Common myeloid progenitor, CD34-positive (primary cell): ENCODE measurements around the gene ATP8A2.

ENCODE experiments used
- CTCF ChIA-PET: fragments of 350-600 bp; sonication (Branson Sonifier 250); formaldehyde crosslinking; loops from one replicate; lab custom pipeline; 2021; ENCODE audit warnings: antibody characterized with exemption; lab: Charles Lee
- POLR2A ChIA-PET: fragments of 350-600 bp; sonication (Branson Sonifier 250); formaldehyde crosslinking; loops from one replicate; lab custom pipeline; 2021; ENCODE audit warnings: antibody characterized with exemption; lab: Charles Lee
- DNase-seq, 3 donors: peaks; one replicate each; pipeline versions ENCODE4 v3.0.0 to v3.0.0-alpha.2; 2013
- H3K27ac ChIP-seq, 2 experiments: 1 replicate in 1 of 2; 2 replicates in 1 of 2; pipeline ENCODE4 v1.7.0; 2013; ENCODE audit warnings: inconsistent platforms in 2 of 2, low read length in 2 of 2, mild to moderate bottlenecking in 2 of 2, low read depth in 1 of 2, moderate library complexity in 1 of 2; ENCODE audit not compliant: severe bottlenecking in 2 of 2, insufficient read depth in 1 of 2, poor library complexity in 1 of 2
- H3K27me3 ChIP-seq, 5 experiments: replicated peaks in 2 of 5; 1 replicate in 3 of 5; 2 replicates in 2 of 5; pipeline versions ENCODE4 v1.6.1 to v1.7.0; 2013; ENCODE audit warnings: low read length in 4 of 5, mild to moderate bottlenecking in 2 of 5, moderate library complexity in 2 of 5, inconsistent platforms in 1 of 5; ENCODE audit not compliant: insufficient read depth in 5 of 5, control insufficient read depth in 4 of 5
- H3K36me3 ChIP-seq, 4 experiments: 1 replicate in 2 of 4; 2 replicates in 2 of 4; pipeline versions ENCODE4 v1.6.1 to v1.7.0; 2013; ENCODE audit warnings: low read length in 3 of 4, control low read depth in 1 of 4, mild to moderate bottlenecking in 1 of 4; ENCODE audit not compliant: control insufficient read depth in 4 of 4, insufficient read depth in 4 of 4
- H3K4me1 ChIP-seq, 4 experiments: 1 replicate in 3 of 4; 2 replicates in 1 of 4; pipeline versions ENCODE4 v1.6.1 to v1.7.1; 2013; ENCODE audit warnings: low read length in 3 of 4, mild to moderate bottlenecking in 3 of 4, control low read depth in 1 of 4, inconsistent platforms in 1 of 4, moderate library complexity in 1 of 4; ENCODE audit not compliant: control insufficient read depth in 4 of 4, insufficient read depth in 4 of 4; ENCODE audit errors: control extremely low read depth in 1 of 4
- H3K4me3 ChIP-seq, 7 experiments: 1 replicate in 4 of 7; 2 replicates in 3 of 7; pipeline versions ENCODE4 v1.5.1 to v1.7.0; 2013; ENCODE audit warnings: mild to moderate bottlenecking in 7 of 7, low read length in 6 of 7, moderate library complexity in 6 of 7, inconsistent platforms in 2 of 7, low read depth in 2 of 7, control low read depth in 1 of 7; ENCODE audit not compliant: insufficient read depth in 4 of 7, control insufficient read depth in 1 of 7; ENCODE audit errors: extremely low read depth in 1 of 7
- H3K9me3 ChIP-seq, 5 experiments: 1 replicate in 4 of 5; 2 replicates in 1 of 5; pipeline versions ENCODE4 v1.6.1 to v1.7.1; 2013; ENCODE audit warnings: low read length in 4 of 5, mild to moderate bottlenecking in 2 of 5, inconsistent platforms in 1 of 5, low read depth in 1 of 5, moderate library complexity in 1 of 5; ENCODE audit not compliant: control insufficient read depth in 4 of 5, insufficient read depth in 2 of 5; ENCODE audit errors: control extremely low read depth in 1 of 5
- WGBS: methylation state at CpG from one replicate; pipeline ENCODE4 v1.1.5; 2013; ENCODE audit not compliant: insufficient coverage; 5-methylcytosine and 5-hydroxymethylcytosine counted together

The ATP8A2 gene

GRCh38 chr13:25683662-25684370 lies 312.0 kb downstream of the ATP8A2 start:
- H3K36me3 ChIP-seq: no peaks in the 10 kb centered on the region

GRCh38 chr13:25684491-25684890 lies 312.7 kb downstream of the ATP8A2 start:
- Histone ChIP-seq H3K4me1 (no peaks in the 10 kb centered on the region), H3K27me3 (no peaks in the 10 kb centered on the region), H3K27ac (no peak overlapping the region), H3K9me3 (peaks cover 0 to 4% (median 0%) of the 10 kb centered on the region in 5 experiments), H3K4me3 (no peak overlapping the region), H3K36me3 (no peaks in the 10 kb centered on the region)
- 100% methylated on average over 1 of the region's 4 CpGs for WGBS
- POLR2A ChIA-PET: no interaction called here
- no peak for DNase-seq
- CTCF ChIA-PET: no interaction called here

More at GRCh38 chr13:25683662-25684370, 312.0 kb downstream of the ATP8A2 start:
- ChIA-PET CTCF (no interaction called here), POLR2A (no interaction called here)
- no peak overlapping the region for H3K4me3 ChIP-seq
- DNase-seq: no peak
- 95% methylated on average over 4 of the region's 6 CpGs for WGBS
- H3K27me3 ChIP-seq: no peaks in the 10 kb centered on the region
- peaks cover 0 to 4% (median 0%) of the 10 kb centered on the region in 5 experiments for H3K9me3 ChIP-seq
- H3K4me1 ChIP-seq: no peaks in the 10 kb centered on the region
- H3K27ac ChIP-seq: no peak overlapping the region

- Histone ChIP-seq H3K4me1 (no peaks in the 10 kb centered on the region), H3K36me3 (no peaks in the 10 kb centered on the region), H3K4me3 (no peak overlapping the region), H3K27ac (no peak overlapping the region), H3K9me3 (peaks cover 0 to 3% (median 0%) of the 10 kb centered on the region in 5 experiments), H3K27me3 (no peaks in the 10 kb centered on the region)
- WGBS: 89% methylated on average over 8 of the region's 9 CpGs
- DNase-seq: no peak
- CTCF ChIA-PET: no interaction called here
- POLR2A ChIA-PET: no interaction called here
Measured at GRCh38 chr13:25686831-25687470, 315.2 kb downstream of the ATP8A2 start.

- DNase-seq: no peak
- peaks cover 0 to 4% (median 0%) of the 10 kb centered on the region in 5 experiments for H3K27me3 ChIP-seq
- H3K4me3 ChIP-seq: no peak overlapping the region
- 87% methylated on average over 9 of the region's 9 CpGs for WGBS
- H3K4me1 ChIP-seq: no peaks in the 10 kb centered on the region
- no peak overlapping the region for H3K27ac ChIP-seq
- ChIA-PET POLR2A (no interaction called here), CTCF (no interaction called here)
- no peaks in the 10 kb centered on the region for H3K36me3 ChIP-seq
- no peaks in the 10 kb centered on the region for H3K9me3 ChIP-seq
Measured at GRCh38 chr13:25687471-25688225, 315.9 kb downstream of the ATP8A2 start.

GRCh38 chr13:25688536-25688935 lies 316.8 kb downstream of the ATP8A2 start:
- H3K4me3 ChIP-seq: no peak overlapping the region
- 96% methylated on average over 4 of the region's 5 CpGs for WGBS
- CTCF ChIA-PET: no interaction called here
- no peaks in the 10 kb centered on the region for H3K36me3 ChIP-seq
- no peak overlapping the region for H3K27ac ChIP-seq
- DNase-seq: no peak
- H3K9me3 ChIP-seq: no peaks in the 10 kb centered on the region
- no peaks in the 10 kb centered on the region for H3K4me1 ChIP-seq
- POLR2A ChIA-PET: no interaction called here
- H3K27me3 ChIP-seq: peaks cover 0 to 7% (median 0%) of the 10 kb centered on the region in 5 experiments

- WGBS: no CpG with 5 or more reads among the region's 2 CpGs
- Histone ChIP-seq H3K27ac (no peak overlapping the region), H3K36me3 (no peaks in the 10 kb centered on the region), H3K4me1 (no peaks in the 10 kb centered on the region), H3K9me3 (no peaks in the 10 kb centered on the region), H3K27me3 (peaks cover 0 to 7% (median 0%) of the 10 kb centered on the region in 5 experiments), H3K4me3 (no peak overlapping the region)
- ChIA-PET POLR2A (no interaction called here), CTCF (no interaction called here)
- no peak for DNase-seq
Measured at GRCh38 chr13:25689539-25689938, 317.8 kb downstream of the ATP8A2 start.

GRCh38 chr13:25690582-25690981 lies 318.8 kb downstream of the ATP8A2 start:
- no CpG with 5 or more reads among the region's 2 CpGs for WGBS
- Histone ChIP-seq H3K9me3 (no peaks in the 10 kb centered on the region), H3K4me3 (no peak overlapping the region), H3K27ac (no peak overlapping the region), H3K27me3 (peaks cover 0 to 7% (median 0%) of the 10 kb centered on the region in 5 experiments), H3K36me3 (no peaks in the 10 kb centered on the region), H3K4me1 (no peaks in the 10 kb centered on the region)
- ChIA-PET POLR2A (no interaction called here), CTCF (no interaction called here)
- no peak for DNase-seq
